Adrenal gland (tissue), 5 donors: ENCODE data around the gene SH3GLB1.

Source experiments
- POLR2A ChIP-seq, 2 donors: fragments of 450-650 bp; IDR thresholded peaks; one replicate each; pipeline ENCODE4 v1.6.1; 2017; ENCODE audit warnings: antibody characterized with exemption in 2 of 2, mild to moderate bottlenecking in 2 of 2, moderate library complexity in 1 of 2
- TF ChIP-seq, protein P1 (sequence below), 6 experiments: fragments of 450-650 bp in 4 of 6; fragments of 200-600 bp in 2 of 6; sonication (generic) in 1 of 6; IDR thresholded peaks; 1 replicate in 5 of 6; 2 replicates in 1 of 6; pipeline versions ENCODE4 v1.5.1 to v1.8.0; 2016 to 2021; ENCODE audit warnings: antibody characterized with exemption in 6 of 6, mild to moderate bottlenecking in 2 of 6, moderate library complexity in 1 of 6
- donor health status: DM: no; HTN: no; CAD: no.

DNA sequence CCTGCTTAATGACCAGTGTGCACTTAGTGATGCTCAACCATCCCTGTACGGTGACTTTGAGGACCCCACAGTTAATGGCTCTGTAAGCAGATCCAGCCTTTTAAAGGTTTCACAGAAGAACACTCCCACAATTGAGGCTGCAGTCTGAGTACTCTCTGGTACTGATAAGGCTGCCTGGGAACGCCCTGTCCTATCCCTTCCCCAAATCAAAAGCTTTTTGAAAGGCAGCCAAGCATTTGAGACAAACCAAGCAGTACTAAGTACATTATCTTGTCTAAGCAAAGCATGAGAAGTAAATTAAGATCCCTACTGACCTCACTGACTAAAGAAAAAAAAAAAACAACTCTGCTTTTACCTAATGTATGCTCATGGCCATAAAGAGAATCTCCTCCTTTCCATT is 60.7 kb downstream of the SH3GLB1 start:
- TF ChIP-seq, protein P1, sequence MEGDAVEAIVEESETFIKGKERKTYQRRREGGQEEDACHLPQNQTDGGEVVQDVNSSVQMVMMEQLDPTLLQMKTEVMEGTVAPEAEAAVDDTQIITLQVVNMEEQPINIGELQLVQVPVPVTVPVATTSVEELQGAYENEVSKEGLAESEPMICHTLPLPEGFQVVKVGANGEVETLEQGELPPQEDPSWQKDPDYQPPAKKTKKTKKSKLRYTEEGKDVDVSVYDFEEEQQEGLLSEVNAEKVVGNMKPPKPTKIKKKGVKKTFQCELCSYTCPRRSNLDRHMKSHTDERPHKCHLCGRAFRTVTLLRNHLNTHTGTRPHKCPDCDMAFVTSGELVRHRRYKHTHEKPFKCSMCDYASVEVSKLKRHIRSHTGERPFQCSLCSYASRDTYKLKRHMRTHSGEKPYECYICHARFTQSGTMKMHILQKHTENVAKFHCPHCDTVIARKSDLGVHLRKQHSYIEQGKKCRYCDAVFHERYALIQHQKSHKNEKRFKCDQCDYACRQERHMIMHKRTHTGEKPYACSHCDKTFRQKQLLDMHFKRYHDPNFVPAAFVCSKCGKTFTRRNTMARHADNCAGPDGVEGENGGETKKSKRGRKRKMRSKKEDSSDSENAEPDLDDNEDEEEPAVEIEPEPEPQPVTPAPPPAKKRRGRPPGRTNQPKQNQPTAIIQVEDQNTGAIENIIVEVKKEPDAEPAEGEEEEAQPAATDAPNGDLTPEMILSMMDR (IDR thresholded peaks at IDR 0.05) = no peak
- TF ChIP-seq POLR2A (IDR thresholded peaks at IDR 0.05) = no peak
